ENCODE results near the gene CCAR1. TPM values are rescaled to one million over a fixed set of nuclear protein-coding genes. Genes with fewer than 3 reads are reported as not detected.
"Not testable (repeated sequence)": the region's sequence is repeated elsewhere in the genome, so short reads cannot be mapped to it uniquely, and the experiment has no call there.

CCAR1 gene
- total RNA-seq, 8 experiments from 2014 or later, result 37.1 to 93.8 (median 48.5) TPM

GRCh38 chr10:68812420-68812819, 91.4 kb downstream of the CCAR1 start:
- Histone ChIP-seq H3K4me3 (no peak overlapping the region), H3K4me1 (replicated peaks in 1 of 2) (peaks cover 0 to 2% of the 10 kb centered on the region in 2 donors), H3K27ac (no peak overlapping the region)
- no peak for ATAC-seq (replicated peaks in 6 of 8)
- in situ Hi-C loops (cut with MboI; ENCODE audit: low pct_unique_long_range_greater_than_20kb in 2 of 9, low sequenced_read_pairs in 9 of 9, unreplicated experiment in 9 of 9), result no loop called here
- 100% methylated on average over 1 of the region's 4 CpGs; no CpG with 5 or more reads in 8 of the 10 experiments for WGBS, 10 experiments

- peaks cover 0 to 2% of the 10 kb centered on the region in 2 donors for H3K4me1 ChIP-seq (replicated peaks in 1 of 2)
- no peak overlapping the region for H3K27ac ChIP-seq
- in situ Hi-C loops (cut with MboI; ENCODE audit: low pct_unique_long_range_greater_than_20kb in 2 of 9, low sequenced_read_pairs in 9 of 9, unreplicated experiment in 9 of 9), result no loop called here
- ATAC-seq (replicated peaks in 6 of 8), result peak in 3 of 8 experiments; percentile 27 to 60 (median 38)
- H3K4me3 ChIP-seq, result no peak overlapping the region
Measured at GRCh38 chr10:68813559-68813958, 92.5 kb downstream of the CCAR1 start.

GRCh38 chr10:68816796-68817412, 95.9 kb downstream of the CCAR1 start:
- ATAC-seq (replicated peaks in 6 of 8), result no peak
- Histone ChIP-seq H3K4me1 (replicated peaks in 1 of 2) (peaks cover 0 to 2% of the 10 kb centered on the region in 2 donors), H3K27ac (no peak overlapping the region), H3K4me3 (no peak overlapping the region)
- in situ Hi-C loops (cut with MboI; ENCODE audit: low pct_unique_long_range_greater_than_20kb in 2 of 9, low sequenced_read_pairs in 9 of 9, unreplicated experiment in 9 of 9), result no loop called here
- 19 to 100% (median 83%) methylated on average over 1 to 4 of the region's 4 CpGs; no CpG with 5 or more reads in 1 of the 10 experiments for WGBS, 10 experiments

- in situ Hi-C loops (cut with MboI; ENCODE audit: low pct_unique_long_range_greater_than_20kb in 2 of 9, low sequenced_read_pairs in 9 of 9, unreplicated experiment in 9 of 9); ATAC-seq (replicated peaks in 6 of 8); H3K4me1 ChIP-seq (replicated peaks in 1 of 2); H3K27ac ChIP-seq; H3K4me3 ChIP-seq: not testable (repeated sequence)
- 100% methylated on average over 1 of the region's 1 CpG; no CpG with 5 or more reads in 8 of the 10 experiments for WGBS, 10 experiments
Measured at GRCh38 chr10:68820359-68820758, 99.3 kb downstream of the CCAR1 start.

GRCh38 chr10:68822626-68823025, 101.6 kb downstream of the CCAR1 start:
- H3K4me3 ChIP-seq; ATAC-seq (replicated peaks in 6 of 8); H3K4me1 ChIP-seq (replicated peaks in 1 of 2); in situ Hi-C loops (cut with MboI; ENCODE audit: low pct_unique_long_range_greater_than_20kb in 2 of 9, low sequenced_read_pairs in 9 of 9, unreplicated experiment in 9 of 9); H3K27ac ChIP-seq: not testable (repeated sequence)
- 54 to 100% (median 83%) methylated on average over 1 to 2 of the region's 2 CpGs; no CpG with 5 or more reads in 5 of the 10 experiments for WGBS, 10 experiments

GRCh38 chr10:68826764-68827591, 105.9 kb downstream of the CCAR1 start, which contains the start of gene STOX1:
Gene STOX1, plus strand, starts transcription at chr10:68827531. Its CDS starts 93 bp downstream, at chr10:68827624.
- WGBS, 10 experiments, result 0 to 46% (median 22%) methylated on average over 1 to 13 of the region's 63 CpGs; no CpG with 5 or more reads in 5 of the 10 experiments
- in situ Hi-C loops (cut with MboI; ENCODE audit: low pct_unique_long_range_greater_than_20kb in 2 of 9, low sequenced_read_pairs in 9 of 9, unreplicated experiment in 9 of 9), result no loop called here
- peak within 1 kb of the TSS; percentile 54 to 86 (median 59) for H3K4me3 ChIP-seq
- peak within 1 kb of the TSS; percentile 20 to 51 for H3K27ac ChIP-seq
- peak; percentile 75 to 88 (median 82) for ATAC-seq (replicated peaks in 6 of 8)
- H3K4me1 ChIP-seq (replicated peaks in 1 of 2), result no peaks in the 10 kb centered on the region

- H3K4me1 ChIP-seq (replicated peaks in 1 of 2); in situ Hi-C loops (cut with MboI; ENCODE audit: low pct_unique_long_range_greater_than_20kb in 2 of 9, low sequenced_read_pairs in 9 of 9, unreplicated experiment in 9 of 9): not testable (repeated sequence)
- Histone ChIP-seq H3K27ac (peak overlapping the region; percentile 20 to 51), H3K4me3 (peak overlapping the region; percentile 54 to 86 (median 59))
- no CpG with 5 or more reads among the region's 58 CpGs for WGBS, 10 experiments
- ATAC-seq (replicated peaks in 6 of 8), result peak in 5 of 8 experiments; percentile 68 to 76 (median 73)
Measured at GRCh38 chr10:68827592-68827959, 106.5 kb downstream of the CCAR1 start.

- H3K27ac ChIP-seq; in situ Hi-C loops (cut with MboI; ENCODE audit: low pct_unique_long_range_greater_than_20kb in 2 of 9, low sequenced_read_pairs in 9 of 9, unreplicated experiment in 9 of 9); H3K4me1 ChIP-seq (replicated peaks in 1 of 2): not testable (repeated sequence)
- peak overlapping the region; percentile 34 to 57 (median 36) for H3K4me3 ChIP-seq
- 10% methylated on average over 2 of the region's 59 CpGs; no CpG with 5 or more reads in 9 of the 10 experiments for WGBS, 10 experiments
- peak; percentile 22 to 82 (median 78) for ATAC-seq (replicated peaks in 6 of 8)
Measured at GRCh38 chr10:68828083-68828601, 107.1 kb downstream of the CCAR1 start.

- Histone ChIP-seq H3K27ac (no peak overlapping the region), H3K4me1 (replicated peaks in 1 of 2) (no peaks in the 10 kb centered on the region), H3K4me3 (peak overlapping the region in 1 of 5 donors; percentile 35)
- no peak for ATAC-seq (replicated peaks in 6 of 8)
- in situ Hi-C loops (cut with MboI; ENCODE audit: low pct_unique_long_range_greater_than_20kb in 2 of 9, low sequenced_read_pairs in 9 of 9, unreplicated experiment in 9 of 9), result no loop called here
- WGBS, 10 experiments, result 40 to 94% (median 69%) methylated on average over 1 to 8 of the region's 10 CpGs; no CpG with 5 or more reads in 2 of the 10 experiments
Measured at GRCh38 chr10:68828833-68829232, 107.8 kb downstream of the CCAR1 start.

GRCh38 chr10:68829521-68829920, 108.5 kb downstream of the CCAR1 start:
- Histone ChIP-seq H3K4me1 (replicated peaks in 1 of 2) (no peaks in the 10 kb centered on the region), H3K27ac (no peak overlapping the region), H3K4me3 (no peak overlapping the region)
- whole genome bisulfite sequencing, 10 experiments, result 10 to 100% (median 41%) methylated on average over 1 to 6 of the region's 6 CpGs; no CpG with 5 or more reads in 2 of the 10 experiments
- in situ Hi-C loops (cut with MboI; ENCODE audit: low pct_unique_long_range_greater_than_20kb in 2 of 9, low sequenced_read_pairs in 9 of 9, unreplicated experiment in 9 of 9), result no loop called here
- no peak for ATAC-seq (replicated peaks in 6 of 8)

- Histone ChIP-seq H3K4me3 (no peak overlapping the region), H3K4me1 (replicated peaks in 1 of 2) (no peaks in the 10 kb centered on the region), H3K27ac (no peak overlapping the region)
- in situ Hi-C loops (cut with MboI; ENCODE audit: low pct_unique_long_range_greater_than_20kb in 2 of 9, low sequenced_read_pairs in 9 of 9, unreplicated experiment in 9 of 9), result no loop called here
- WGBS, 10 experiments, result 20 to 100% (median 97%) methylated on average over 1 to 4 of the region's 6 CpGs; no CpG with 5 or more reads in 7 of the 10 experiments
- ATAC-seq (replicated peaks in 6 of 8), result no peak
Measured at GRCh38 chr10:68829952-68830351, 108.9 kb downstream of the CCAR1 start.

- Histone ChIP-seq H3K27ac (no peak overlapping the region), H3K4me1 (replicated peaks in 1 of 2) (no peaks in the 10 kb centered on the region), H3K4me3 (no peak overlapping the region)
- ATAC-seq (replicated peaks in 6 of 8), result no peak
- in situ Hi-C loops (cut with MboI; ENCODE audit: low pct_unique_long_range_greater_than_20kb in 2 of 9, low sequenced_read_pairs in 9 of 9, unreplicated experiment in 9 of 9), result no loop called here
- WGBS, 10 experiments, result 0 to 100% (median 71%) methylated on average over 1 to 4 of the region's 5 CpGs; no CpG with 5 or more reads in 1 of the 10 experiments
Measured at GRCh38 chr10:68831961-68832455, 111.0 kb downstream of the CCAR1 start.

- no peak overlapping the region for H3K27ac ChIP-seq
- H3K4me3 ChIP-seq, result no peak overlapping the region
- no peak for ATAC-seq (replicated peaks in 6 of 8)
- WGBS, 10 experiments, result 60 to 96% (median 79%) methylated on average over 2 to 4 of the region's 4 CpGs; no CpG with 5 or more reads in 3 of the 10 experiments
- no peaks in the 10 kb centered on the region for H3K4me1 ChIP-seq (replicated peaks in 1 of 2)
- in situ Hi-C loops (cut with MboI; ENCODE audit: low pct_unique_long_range_greater_than_20kb in 2 of 9, low sequenced_read_pairs in 9 of 9, unreplicated experiment in 9 of 9), result no loop called here
Measured at GRCh38 chr10:68832601-68833000, 111.6 kb downstream of the CCAR1 start.
